ENCODE data around the gene IRX6.

- TF ChIP-seq GATA2 (IDR thresholded peaks at IDR 0.05; ENCODE audit: low read depth, low read length) = no peak
- no peak for TF ChIP-seq GATA3 (IDR thresholded peaks at IDR 0.05; ENCODE audit: low read depth, low read length)
Observed at GRCh38 chr16:55329791-55330428, 5.9 kb downstream of the IRX6 start.

All from SH-SY5Y (cell line).